ENCODE measurements around the gene CIB4.

CIB4 gene

GRCh38 chr2:26621469-26622199, 19.5 kb downstream of the CIB4 start:
- no peak for DNase-seq (ENCODE audit: low read depth in 2 of 2)

DNA sequence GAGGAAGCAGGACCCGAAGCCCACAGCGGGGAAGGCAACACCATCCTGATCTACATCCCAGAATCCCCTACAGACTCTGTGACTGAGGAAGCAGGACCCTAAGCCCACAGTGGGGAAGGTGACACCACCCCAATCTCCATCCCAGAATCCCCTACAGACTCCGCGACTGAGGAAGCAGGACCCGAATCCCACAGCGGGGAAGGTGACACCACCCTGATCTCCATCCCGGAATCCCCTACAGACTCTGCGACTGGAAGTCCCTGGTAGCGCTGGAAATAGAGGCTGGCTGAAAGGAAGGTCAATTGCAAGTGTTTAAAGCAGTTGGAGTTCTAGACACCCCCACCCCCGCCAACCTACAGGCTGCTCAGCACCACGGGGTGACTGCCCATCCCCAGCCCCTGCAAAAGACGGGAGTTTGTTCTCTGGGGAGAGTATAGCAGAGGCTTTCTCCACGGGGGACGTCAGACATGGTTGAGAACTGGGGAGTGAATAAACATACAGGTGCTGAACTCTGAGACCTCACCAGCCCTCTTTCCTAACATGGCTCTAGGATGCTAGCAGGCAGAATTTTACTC, 21.0 kb downstream of the CIB4 start:
- DNase-seq (ENCODE audit: low read depth in 2 of 2): no peak

GRCh38 chr2:26619521-26619951, 21.6 kb downstream of the CIB4 start:
- DNase-seq (ENCODE audit: low read depth in 2 of 2): no peak

GRCh38 chr2:26619096-26619495, 22.1 kb downstream of the CIB4 start:
- no peak for DNase-seq (ENCODE audit: low read depth in 2 of 2)

DNA sequence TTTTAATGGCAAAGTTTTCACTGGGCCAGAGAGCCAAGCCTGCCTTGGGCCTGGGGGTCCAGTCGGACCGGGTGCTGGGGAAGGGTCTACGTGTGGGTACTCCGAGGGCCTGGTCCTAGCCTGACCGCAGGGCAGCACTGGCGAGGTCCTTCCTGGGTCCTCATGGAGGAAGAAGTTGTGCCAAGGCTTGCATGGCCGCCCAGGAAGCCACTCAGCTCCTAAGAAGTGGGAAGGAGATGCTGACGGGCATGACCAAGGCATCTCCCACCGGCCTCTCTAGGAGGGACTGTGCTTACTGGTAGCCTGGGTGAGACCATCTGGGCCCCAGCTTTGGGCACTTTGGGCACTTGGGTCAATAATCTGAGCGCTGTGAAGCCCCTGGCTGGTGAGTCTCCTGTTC, 22.6 kb downstream of the CIB4 start:
- DNase-seq (ENCODE audit: low read depth in 2 of 2): no peak

DNA sequence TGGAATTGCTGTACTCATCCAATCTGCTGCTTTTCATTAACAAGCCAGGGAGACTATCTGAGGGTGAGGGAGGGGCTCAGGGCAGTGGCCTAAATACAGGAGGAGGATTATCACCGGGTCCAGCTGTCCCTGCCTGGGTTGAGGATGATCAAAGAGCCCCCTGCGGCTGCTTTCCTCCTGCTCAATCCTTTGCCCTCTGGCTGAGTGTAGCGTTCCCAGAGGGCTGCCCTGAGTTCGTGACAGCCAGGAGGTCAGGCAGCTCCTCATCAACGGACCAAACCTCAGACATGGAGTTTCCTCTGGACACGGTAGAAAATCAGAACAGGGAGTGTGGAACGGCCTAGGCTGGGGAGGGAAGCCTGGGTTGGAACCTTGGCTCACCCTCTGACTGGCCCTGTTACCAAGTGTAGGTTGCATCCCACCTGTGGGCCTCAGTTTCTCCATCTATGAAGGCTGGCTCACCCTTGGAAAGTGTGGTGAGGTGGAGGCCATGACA, 23.5 kb downstream of the CIB4 start:
- DNase-seq (ENCODE audit: low read depth in 2 of 2): no peak

DNA sequence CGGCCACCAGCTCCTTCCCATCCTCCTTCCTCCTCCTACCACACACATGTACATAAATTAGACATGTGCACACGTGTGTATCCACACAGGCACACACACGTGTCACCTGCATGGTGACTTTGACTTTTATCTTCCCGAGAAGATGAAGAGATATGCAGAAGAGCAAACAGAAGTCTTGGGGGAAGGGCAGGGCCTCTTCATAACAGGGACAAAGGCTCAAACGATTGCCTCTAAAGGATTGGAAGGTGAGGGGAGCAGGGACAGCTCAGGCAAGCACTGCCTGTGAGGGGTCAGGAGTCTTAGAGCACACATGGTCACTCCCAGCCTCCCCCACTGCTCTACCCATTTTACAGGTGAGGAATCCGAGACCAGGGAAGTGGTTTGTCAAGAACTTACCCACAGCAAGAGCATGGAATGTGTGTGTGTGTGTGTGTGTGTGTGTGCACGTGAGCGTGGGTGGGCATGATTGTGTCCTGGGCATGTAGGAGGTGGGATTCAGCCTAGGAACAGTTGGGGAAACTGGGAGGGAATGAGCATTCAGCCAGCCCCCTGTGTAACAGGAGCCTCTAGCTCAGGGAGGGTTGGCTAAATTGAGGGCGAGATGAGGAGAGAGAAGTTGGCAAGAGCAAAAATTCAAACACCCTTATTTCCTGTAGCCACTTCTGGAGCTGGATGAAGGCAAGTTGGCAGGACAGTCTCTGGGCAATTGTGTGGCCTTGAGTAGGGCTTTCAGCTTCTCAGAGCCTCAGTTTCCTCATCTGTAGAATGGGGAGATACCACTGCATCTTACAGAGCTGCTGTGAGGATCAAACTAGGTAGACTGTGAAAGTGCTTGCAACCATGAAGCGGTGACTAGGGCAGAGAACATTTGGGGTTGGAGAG, 24.2 kb downstream of the CIB4 start:
- DNase-seq (ENCODE audit: low read depth in 2 of 2): no peak

DNA sequence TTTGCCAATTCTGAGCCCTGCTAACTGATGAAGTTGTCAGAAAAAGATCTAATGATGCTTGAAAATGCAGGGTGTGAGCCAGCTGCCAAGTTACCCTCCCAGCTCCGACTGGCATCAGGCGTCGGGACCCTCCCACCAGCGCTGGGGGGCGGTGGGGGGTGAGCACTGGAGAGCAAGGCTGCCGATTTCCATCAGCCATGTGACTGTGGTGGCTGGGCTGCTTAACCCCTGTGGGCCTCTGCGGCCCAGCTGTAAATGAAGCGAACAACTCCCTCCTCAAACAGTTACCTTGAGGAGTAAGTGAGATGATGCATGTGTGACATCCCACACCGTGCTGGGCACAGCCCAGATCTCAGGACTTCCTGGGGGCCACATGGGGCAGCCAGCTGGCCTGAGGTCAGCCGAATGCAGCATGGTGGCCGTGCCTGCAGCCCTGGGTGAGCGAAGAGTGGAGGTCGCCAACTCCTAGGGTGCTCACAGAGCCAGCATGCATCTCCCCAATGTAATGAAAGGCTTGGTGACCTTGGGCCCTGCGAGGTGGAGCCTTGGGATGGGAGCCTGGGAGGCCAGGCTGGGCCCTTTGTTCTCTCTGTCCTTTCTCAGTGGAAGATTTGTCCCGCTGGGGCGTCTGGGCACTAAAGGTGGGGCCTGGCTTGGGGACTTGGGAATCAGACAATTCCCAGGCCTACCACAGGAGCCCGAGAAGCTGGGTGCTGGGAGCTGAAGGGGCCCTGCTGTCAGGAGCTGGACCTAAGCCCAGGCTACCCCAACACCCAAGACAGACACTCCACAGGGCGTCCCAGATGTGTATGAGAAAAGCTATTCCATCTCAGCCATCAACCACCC, 25.1 kb downstream of the CIB4 start:
- no peak for DNase-seq (ENCODE audit: low read depth in 2 of 2)

GRCh38 chr2:26615336-26615859, 25.8 kb downstream of the CIB4 start:
- no peak for DNase-seq (ENCODE audit: low read depth in 2 of 2)

- no peak for DNase-seq (ENCODE audit: low read depth in 2 of 2)
These were observed 26.7 kb downstream of the CIB4 start for GRCh38 chr2:26614216-26615138.

GRCh38 chr2:26613241-26614215, 27.6 kb downstream of the CIB4 start:
- no peak for DNase-seq (ENCODE audit: low read depth in 2 of 2)

GRCh38 chr2:26612522-26613240, 28.5 kb downstream of the CIB4 start:
- DNase-seq (ENCODE audit: low read depth in 2 of 2): no peak

DNA sequence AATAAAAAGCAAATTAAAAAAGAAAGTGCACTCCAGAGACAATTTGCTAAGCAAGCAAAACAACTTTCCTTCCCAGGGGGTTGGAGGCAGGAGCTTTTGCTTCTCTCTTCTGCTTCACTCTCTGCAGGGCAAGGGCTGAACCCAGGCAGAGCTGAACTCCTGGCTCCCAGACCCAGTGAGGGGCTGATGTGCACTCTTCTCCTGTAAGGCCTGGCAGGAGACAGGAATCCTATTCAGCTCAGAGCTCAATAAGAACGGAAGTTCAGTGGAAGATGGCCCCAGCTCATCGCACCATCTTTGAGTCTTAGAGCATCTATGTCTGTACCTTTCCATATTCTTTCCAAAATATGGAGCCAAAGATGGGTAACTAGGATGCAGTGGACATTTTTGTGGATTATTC, 29.1 kb downstream of the CIB4 start:
- no peak for DNase-seq (ENCODE audit: low read depth in 2 of 2)

DNA sequence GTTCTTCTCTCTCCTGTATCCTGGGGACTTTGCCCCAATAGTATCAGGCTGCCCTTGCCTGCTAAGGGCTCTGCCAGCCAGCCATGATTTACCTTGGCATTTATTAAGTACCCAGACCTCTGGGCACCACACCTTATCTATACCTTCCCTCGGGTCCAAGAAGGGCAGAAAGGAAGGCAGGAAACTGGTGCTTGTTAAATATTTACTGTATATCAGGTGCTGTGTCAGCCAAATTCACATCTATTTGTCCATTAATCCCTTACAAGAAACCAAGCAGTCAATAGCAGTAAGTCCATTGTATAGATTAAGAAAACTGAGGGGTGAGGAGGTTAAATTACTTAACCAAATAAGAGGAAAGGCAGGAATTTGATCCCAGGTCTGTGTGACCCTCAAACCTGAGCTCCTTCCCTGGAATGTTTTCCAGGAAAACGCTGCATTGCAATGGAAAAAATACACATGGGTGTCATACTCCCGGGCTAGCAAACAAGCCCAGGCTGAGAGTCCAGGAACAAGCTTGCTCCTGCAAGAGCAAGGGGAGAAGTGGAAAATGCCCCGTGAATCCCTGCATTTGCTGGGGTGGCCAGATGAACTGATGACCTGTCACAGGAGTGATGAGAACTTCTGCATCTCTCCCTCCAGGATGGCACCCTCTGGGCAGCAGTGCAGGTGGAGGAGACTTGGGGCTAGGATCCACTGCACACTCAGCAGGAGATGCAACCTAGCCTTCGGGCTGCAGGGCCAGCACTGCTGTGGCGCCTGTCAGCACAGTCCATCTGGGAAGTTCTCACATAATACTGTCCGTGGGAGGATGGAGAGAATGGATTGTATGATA, 30.4 kb downstream of the CIB4 start:
- DNase-seq (ENCODE audit: low read depth in 2 of 2): no peak

DNA sequence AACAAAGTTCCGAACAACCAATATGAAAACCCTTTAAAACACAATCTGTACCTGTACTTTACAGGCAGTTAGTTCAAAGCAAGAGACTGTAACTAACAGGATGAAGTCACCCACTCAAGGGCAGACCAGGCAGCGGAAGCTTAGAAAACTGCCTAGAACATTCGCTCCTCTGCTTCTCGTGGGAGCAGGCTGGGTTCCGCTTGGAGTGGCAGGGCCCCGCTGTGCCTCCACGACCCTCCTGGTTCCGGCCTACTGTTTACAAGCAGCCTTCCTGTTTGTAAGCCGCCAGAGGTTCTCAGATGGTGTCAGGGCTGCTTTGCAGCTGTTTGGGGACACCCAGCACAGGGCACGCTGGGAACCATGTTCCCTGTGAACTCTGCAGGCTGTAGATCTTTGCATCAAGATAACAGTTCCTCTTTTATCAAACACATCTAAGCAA, 31.3 kb downstream of the CIB4 start:
- no peak for DNase-seq (ENCODE audit: low read depth in 2 of 2)

DNA sequence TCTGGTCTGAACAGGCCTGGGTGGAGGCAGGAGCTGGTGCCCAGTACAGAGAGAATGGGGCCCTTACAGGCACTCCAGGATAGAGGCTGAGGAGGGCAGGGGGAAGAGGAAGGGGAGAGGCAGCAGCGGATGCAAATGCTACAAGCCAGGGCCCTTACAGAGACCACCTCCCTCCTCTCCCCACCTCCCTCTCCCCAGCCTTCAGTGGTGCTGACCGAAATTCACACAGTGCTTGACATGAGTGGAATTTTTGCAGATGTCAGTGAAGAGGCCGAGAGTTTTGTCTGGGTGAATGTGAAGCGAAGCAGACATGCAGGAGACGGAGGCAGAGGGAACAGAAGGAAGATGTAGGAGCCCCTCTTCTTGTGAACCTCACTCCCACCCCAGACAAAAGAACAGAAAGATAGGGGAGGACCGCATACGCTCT, 31.9 kb downstream of the CIB4 start:
- DNase-seq (ENCODE audit: low read depth in 2 of 2): no peak

DNA sequence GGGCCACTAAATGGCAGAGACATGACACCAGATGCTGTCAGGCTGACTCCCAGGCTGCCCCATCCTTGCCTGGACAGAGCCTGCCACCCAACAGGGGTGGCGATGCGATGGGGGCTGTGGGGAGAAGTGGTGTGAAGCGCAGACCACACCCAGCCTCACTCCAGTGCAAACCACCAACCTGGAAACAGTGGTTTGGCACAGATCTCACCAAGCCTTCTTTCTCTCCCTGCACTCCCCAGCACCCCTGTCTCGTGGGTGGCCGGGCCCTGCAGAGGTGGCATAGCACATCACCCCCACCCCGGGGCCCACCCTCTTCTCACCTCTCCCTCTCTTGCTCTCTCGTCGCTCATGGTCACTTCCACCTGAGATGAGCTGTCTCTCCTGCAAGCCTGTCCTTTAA, 32.6 kb downstream of the CIB4 start:
- DNase-seq (ENCODE audit: low read depth in 2 of 2): no peak

Data from stimulated activated CD4-positive, alpha-beta T cell treated with anti-CD3 and anti-CD28 coated beads, Interleukin-1b, Interleukin-23, amount 100 ng/mL, for 1 hour (primary cell).